ENCODE measurements around the gene C22orf23.

GRCh38 chr22:37990862-37991261 is 37.5 kb upstream of the C22orf23 start:
- TF ChIP-seq CTCF (optimal IDR thresholded peaks at IDR 0.05 in 1 of 3, IDR thresholded peaks at IDR 0.05 in 1 of 3, conservative IDR thresholded peaks at IDR 0.05 in 1 of 3; ENCODE audit: extremely low read depth in 1 of 3, insufficient read depth in 2 of 3, low read length in 3 of 3) (no peak), EZH2 (IDR thresholded peaks at IDR 0.05; ENCODE audit: low read length) (no peak)
